Pulmonary artery endothelial cell (primary cell): ENCODE measurements around the gene TNFRSF6B. TPM values are rescaled to one million over a fixed set of nuclear protein-coding genes. Genes with fewer than 3 reads are reported as not detected.

Experiments
- DNase-seq: peaks from one replicate; pipeline ENCODE4 v3.0.0-alpha.2; 2011; ENCODE audit warnings: low read depth, low spot score
- total RNA-seq: library from RNA; depleted of rRNA; stranded (reverse); fragments of >200 nt; gene quantifications from 2 replicates; pipeline ENCODE4 v1.2.3, GENCODE V29; 2014

The TNFRSF6B gene
- total RNA-seq, 1 donor from 2014 or later, result 118 TPM

- DNase-seq, result no peak
Observed at GRCh38 chr20:63685269-63686026, 11.0 kb upstream of the TNFRSF6B start.

GRCh38 chr20:63686094-63686491 is 10.4 kb upstream of the TNFRSF6B start:
- DNase-seq, result no peak

- DNase-seq, result peak; percentile 85
Observed at GRCh38 chr20:63686492-63687321, 9.7 kb upstream of the TNFRSF6B start.

- DNase-seq, result no peak
Observed at GRCh38 chr20:63687419-63688178, 8.9 kb upstream of the TNFRSF6B start.

GRCh38 chr20:63688228-63689045 is 8.0 kb upstream of the TNFRSF6B start:
- no peak for DNase-seq

GRCh38 chr20:63689046-63690002 is 7.1 kb upstream of the TNFRSF6B start:
- no peak for DNase-seq

GRCh38 chr20:63690003-63690897 is 6.2 kb upstream of the TNFRSF6B start:
- no peak for DNase-seq

GRCh38 chr20:63690898-63691710 is 5.3 kb upstream of the TNFRSF6B start:
- DNase-seq, result no peak

GRCh38 chr20:63691711-63692435 is 4.6 kb upstream of the TNFRSF6B start:
- DNase-seq, result no peak

- DNase-seq, result no peak
Observed at GRCh38 chr20:63692436-63693082, 3.9 kb upstream of the TNFRSF6B start.

GRCh38 chr20:63693083-63693732 is 3.2 kb upstream of the TNFRSF6B start:
- no peak for DNase-seq

- DNase-seq, result no peak
Observed at GRCh38 chr20:63693733-63694583, 2.5 kb upstream of the TNFRSF6B start.

- no peak for DNase-seq
Observed at GRCh38 chr20:63694584-63695423, 1.6 kb upstream of the TNFRSF6B start.
